ENCODE results near the gene LEKR1. TPM values are rescaled to one million over a fixed set of nuclear protein-coding genes. Genes with fewer than 3 reads are reported as not detected.

Gene LEKR1
- total RNA-seq, 2 donors from 2014 or later = 1.0 to 1.1 TPM

DNA sequence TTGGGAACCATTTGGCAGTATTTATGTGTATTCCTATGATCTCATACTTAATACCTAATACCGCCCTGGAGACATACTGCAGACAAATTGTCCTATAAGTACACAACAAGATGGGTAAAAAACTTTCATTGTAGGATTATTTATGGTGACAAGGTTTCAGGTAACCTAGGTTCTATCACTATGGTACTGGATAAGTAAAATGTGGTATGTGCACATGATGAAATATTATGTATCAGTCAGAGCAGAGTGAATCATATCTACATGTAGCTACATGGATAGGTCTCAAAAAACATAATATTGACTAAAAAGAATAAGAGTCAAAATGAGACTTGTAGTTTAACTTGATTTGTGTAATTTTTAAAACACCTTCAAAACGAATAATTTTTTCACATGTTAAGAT, 147.8 kb downstream of the LEKR1 start:
- H3K36me3 Mint-ChIP-seq = no peaks in the 10 kb centered on the region
- ATAC-seq (peak; percentile 41 to 81), DNase-seq (ENCODE audit: low spot score in 2 of 2) (no peak)
- H3K9me3 Mint-ChIP-seq = no peaks in the 10 kb centered on the region
- H3K27ac Mint-ChIP-seq = no peak overlapping the region

DNA sequence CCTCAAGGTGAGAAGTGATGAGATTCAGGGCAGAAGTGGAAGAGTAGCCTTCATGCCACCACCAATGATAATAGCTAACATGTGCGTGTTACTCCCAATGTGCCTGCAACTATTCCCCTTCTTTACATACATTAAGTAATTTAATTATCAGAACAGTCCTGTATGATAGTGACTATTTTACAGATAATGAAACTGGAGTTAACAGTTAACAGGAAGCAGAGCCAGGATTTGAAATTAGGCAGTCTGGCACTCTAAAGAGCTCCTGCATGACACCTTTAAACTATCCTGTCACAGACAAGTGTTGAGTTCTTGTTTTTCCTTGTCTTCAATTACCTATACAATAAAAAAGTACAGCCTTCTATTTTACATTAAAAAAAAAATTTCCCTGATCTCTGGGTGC, 148.8 kb downstream of the LEKR1 start:
- no peaks in the 10 kb centered on the region for H3K9me3 Mint-ChIP-seq
- ATAC-seq (no peak), DNase-seq (ENCODE audit: low spot score in 2 of 2) (no peak)
- no peak overlapping the region for H3K27ac Mint-ChIP-seq
- no peaks in the 10 kb centered on the region for H3K36me3 Mint-ChIP-seq

DNA sequence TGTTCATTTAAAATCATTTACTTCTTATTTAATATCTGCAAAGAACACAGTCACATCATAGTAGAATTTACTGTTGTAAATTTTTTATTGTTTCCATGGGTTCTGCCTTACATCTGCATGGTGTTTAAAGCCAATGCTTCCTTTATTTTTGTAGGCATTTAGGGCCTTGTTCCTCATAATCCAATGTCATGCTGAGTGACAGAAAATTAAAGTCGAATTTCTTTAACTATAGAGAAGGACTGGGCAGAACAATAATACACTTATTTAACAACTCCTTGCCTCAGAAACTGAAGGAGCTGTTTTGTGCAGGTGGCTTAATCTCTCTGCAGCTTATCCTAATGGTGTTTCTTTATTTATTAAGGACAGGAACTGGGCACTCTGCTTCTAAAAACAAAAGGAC, 149.6 kb downstream of the LEKR1 start:
- Mint-ChIP-seq H3K27ac (no peak overlapping the region), H3K36me3 (no peaks in the 10 kb centered on the region), H3K9me3 (no peaks in the 10 kb centered on the region)
- no peak for ATAC-seq
- no peak for DNase-seq (ENCODE audit: low spot score in 2 of 2)

DNA sequence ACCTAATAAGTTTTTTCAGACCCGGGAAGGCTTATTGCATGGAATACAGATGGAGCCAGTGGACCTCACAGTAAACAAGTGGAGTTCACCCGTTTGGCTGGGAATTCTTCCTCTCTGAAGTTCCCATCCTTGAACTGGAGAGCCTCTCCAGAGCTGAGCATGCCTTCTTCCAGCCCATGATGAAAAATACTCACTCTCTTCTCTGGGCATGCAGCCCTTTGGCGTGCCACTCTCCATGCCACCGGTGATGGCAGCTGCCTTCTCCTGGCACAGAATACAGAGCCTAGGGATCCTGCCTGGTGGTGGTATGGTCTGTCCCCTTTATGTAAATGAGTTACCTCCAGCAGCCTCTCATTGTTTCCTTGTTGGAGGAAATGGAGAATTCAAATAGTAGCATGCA, 150.8 kb downstream of the LEKR1 start:
- no peak overlapping the region for H3K27ac Mint-ChIP-seq
- DNase-seq (ENCODE audit: low spot score in 2 of 2) (no peak), ATAC-seq (no peak)
- H3K9me3 Mint-ChIP-seq = no peaks in the 10 kb centered on the region
- H3K36me3 Mint-ChIP-seq = no peaks in the 10 kb centered on the region

DNA sequence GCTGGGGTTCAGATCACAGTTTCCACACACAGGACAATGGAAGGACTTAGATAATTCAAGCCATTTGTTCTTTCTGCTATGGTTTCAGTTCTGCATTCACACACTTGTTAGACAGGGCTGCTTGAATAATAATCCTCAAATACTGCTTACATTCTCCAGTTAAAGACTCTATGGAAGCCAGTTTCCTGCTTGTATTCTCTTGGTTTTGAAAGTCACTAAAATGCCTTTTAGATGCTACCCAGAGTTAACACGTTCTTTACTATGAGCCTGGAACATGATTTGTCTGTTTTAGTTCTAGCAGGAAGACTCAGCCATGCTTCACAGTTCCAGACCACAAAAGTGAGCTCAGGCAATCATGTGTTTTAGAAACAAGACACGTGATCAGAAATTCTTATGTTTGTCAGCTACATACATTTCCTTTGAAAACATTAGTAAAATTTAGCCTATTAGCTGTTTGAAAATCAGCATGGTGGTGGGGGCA, 152.4 kb downstream of the LEKR1 start:
- DNase-seq (ENCODE audit: low spot score in 2 of 2) (no peak), ATAC-seq (no peak)
- Mint-ChIP-seq H3K36me3 (no peaks in the 10 kb centered on the region), H3K9me3 (no peaks in the 10 kb centered on the region), H3K27ac (peak overlapping the region; percentile 19 to 55)

DNA sequence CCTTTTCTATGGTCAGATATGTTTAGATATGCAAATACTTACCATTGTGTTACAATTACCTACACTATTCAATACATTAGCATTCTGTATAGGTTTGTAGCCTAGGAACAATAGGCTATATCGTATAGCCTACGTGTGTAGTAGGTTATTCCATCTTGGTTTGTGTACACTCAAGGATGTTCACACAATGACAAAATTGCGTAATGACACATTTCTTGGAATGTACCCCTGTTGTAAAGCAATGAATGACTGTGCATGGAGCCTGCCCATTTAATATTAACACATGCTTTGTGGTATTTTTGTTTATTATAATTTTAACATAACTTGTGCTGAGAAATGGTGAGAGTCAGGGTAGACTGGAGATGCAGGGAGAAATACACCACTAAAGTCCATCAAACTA, 154.9 kb downstream of the LEKR1 start:
- ATAC-seq (no peak), DNase-seq (ENCODE audit: low spot score in 2 of 2) (no peak)
- H3K27ac Mint-ChIP-seq = no peak overlapping the region
- H3K9me3 Mint-ChIP-seq = no peaks in the 10 kb centered on the region
- H3K36me3 Mint-ChIP-seq = no peaks in the 10 kb centered on the region

DNA sequence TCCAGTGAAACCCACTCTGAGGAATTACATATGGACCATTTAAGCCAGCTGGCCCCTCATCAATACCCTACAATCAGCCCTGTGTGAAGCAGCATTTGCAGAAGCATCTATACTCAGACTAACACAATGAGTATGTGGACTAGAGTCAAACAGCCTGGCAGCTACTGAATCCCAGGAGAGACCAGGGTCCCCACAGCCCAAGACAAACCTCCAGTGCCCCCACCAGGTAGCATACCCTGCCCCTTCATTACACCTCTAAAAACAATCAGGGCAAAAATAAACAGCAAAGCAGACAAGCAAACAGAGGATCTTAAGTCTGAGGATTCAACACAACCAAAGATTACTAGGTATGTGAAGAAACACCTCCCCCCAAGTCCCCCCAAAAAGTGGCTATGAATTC, 157.4 kb downstream of the LEKR1 start:
- no peaks in the 10 kb centered on the region for H3K36me3 Mint-ChIP-seq
- DNase-seq (ENCODE audit: low spot score in 2 of 2) = no peak
- no peak for ATAC-seq
- H3K9me3 Mint-ChIP-seq = no peaks in the 10 kb centered on the region
- H3K27ac Mint-ChIP-seq = no peak overlapping the region

DNA sequence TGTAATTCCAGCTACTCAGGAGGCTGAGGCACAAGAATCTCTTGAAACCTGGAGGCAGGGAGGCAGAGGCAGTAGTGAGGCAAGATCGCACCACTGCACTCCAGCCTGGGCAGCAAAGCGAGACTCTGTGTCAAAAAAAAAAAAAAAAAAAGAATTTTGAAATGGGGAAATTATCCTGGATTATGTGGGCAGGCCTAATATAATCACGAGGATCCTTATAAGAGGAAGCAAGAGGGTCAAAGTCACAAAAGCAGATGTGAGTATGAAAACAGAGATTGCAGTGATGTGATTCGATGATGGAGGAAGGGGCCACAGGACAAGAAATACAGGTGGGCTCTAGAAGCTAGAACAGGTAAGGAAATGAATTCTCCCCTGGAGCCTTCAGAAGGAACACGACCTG, 159.6 kb downstream of the LEKR1 start:
- Mint-ChIP-seq H3K27ac (no peak overlapping the region), H3K36me3 (no peaks in the 10 kb centered on the region), H3K9me3 (no peaks in the 10 kb centered on the region)
- DNase-seq (ENCODE audit: low spot score in 2 of 2) (no peak), ATAC-seq (no peak)

DNA sequence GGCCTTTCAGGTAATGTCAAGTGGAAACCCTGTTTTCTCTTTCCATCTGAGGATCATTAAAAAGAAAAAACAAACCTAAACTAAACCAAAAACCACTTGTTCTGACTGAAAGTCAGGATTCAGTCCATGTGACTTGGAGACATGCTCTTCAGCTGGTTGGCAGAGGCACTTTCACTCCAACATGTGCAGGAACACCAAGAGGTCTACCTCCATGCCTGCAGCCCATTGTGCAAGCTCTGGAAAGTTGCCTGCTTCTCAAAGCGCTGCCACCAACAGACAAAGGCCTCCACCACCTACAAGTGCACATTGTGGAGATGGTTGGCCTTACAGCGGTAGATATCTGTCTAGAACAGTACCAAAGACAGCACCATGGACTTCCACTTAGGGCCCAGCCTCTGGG, 161.8 kb downstream of the LEKR1 start:
- Mint-ChIP-seq H3K9me3 (no peaks in the 10 kb centered on the region), H3K27ac (no peak overlapping the region), H3K36me3 (no peaks in the 10 kb centered on the region)
- ATAC-seq (no peak), DNase-seq (ENCODE audit: low spot score in 2 of 2) (no peak)

DNA sequence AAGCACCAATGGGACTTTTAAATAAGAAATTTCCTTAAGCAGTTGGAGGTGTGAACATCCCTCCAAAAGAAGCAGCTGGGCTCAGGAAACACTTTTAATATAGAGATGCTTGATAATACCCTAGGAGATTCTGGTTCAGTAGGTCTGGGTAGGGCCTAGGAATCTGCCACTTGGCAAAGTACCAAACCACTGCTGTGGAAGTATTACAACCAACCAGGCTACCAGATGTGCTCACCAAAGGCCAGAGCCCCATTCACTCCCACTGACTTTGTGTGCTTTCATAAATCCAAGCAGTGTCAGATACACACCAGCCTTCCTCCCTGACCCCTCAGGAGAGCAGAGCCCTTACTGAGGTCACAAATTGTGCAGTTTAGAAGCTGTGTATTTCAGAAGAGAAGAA, 171.2 kb downstream of the LEKR1 start:
- peak overlapping the region in 1 of 2 donors; percentile 26 for H3K27ac Mint-ChIP-seq
- ATAC-seq = no peak

DNA sequence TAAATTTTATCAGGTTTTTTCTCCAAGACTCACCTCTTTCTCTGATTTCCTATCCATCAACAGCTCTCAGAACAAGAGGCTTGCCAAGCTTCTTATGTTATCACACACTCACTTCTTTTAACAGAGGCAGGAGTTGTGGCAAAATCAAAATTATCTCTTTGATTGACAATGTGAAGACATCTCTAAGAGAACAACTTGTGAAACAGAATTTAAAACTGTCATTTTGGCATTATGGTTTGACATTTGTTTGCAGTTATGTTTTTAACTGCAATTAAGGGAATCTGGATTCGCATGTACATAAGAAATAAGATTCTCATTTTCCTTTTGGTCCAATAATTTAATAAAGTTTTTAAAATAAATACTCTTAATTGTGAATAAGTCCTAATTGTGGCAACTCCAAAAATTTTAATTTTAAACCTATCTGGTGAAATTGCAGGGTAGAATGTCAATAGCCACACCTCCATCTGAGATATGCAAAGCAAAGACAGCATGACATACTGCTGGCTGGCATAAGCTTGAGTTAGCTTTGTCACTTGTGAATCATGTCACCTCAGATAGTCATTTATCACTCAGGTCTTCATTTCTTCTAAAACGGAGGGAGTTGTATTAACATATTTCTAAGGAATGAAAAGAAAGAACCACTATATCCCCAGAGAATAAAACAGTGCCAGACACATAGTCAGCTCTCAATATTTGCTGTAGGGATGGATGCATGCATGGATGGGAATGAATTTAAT, 175.2 kb downstream of the LEKR1 start:
- H3K36me3 Mint-ChIP-seq = no peaks in the 10 kb centered on the region
- ATAC-seq = no peak
- DNase-seq (ENCODE audit: low spot score in 2 of 2) = no peak
- no peak overlapping the region for H3K27ac Mint-ChIP-seq
- no peaks in the 10 kb centered on the region for H3K9me3 Mint-ChIP-seq

More for the DNA sequence above, 171.2 kb downstream of the LEKR1 start:
- Mint-ChIP-seq H3K36me3 (no peaks in the 10 kb centered on the region), H3K9me3 (no peaks in the 10 kb centered on the region)
- DNase-seq (ENCODE audit: low spot score in 2 of 2) = no peak

DNA sequence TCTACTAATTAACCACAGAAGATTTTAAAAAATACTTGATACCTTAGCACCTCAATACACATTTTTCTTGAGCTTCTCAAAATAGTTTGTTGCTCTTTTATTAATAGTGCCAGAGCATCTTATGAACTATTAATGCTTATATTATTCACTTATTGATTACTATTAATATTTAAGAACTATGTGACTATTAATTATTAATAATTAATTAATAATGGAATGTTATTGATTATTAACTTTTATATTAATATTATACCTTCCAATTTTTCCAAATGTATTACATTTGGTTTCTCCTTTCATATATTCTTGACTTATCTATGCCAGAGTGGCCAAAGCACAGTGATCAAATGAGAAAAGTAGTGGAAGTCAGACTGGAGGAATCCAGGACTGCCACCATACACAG, 195.5 kb downstream of the LEKR1 start:
- Mint-ChIP-seq H3K27ac (peak overlapping the region in 1 of 2 donors; percentile 42), H3K36me3 (no peaks in the 10 kb centered on the region), H3K9me3 (no peaks in the 10 kb centered on the region)
- DNase-seq (ENCODE audit: low spot score in 2 of 2) (no peak), ATAC-seq (no peak)

DNA sequence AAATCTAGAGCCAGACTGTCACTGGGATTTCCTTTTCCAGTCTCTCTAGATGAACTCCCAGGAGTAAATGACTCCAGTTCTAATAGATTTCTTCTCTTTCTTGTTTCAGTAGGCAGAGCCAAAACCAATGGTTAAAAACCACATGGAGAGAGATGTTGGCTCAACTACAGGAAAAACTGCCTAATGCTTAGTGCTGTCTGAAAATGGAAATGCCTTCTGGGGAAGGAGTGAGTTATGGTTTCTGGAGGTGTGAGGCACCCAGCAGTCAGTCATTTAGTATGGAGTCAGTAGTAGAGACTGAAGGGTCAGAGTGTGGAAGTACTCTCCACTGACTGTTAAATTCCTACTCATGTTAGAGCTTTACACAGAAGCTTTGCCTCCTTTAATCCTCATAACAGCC, 197.1 kb downstream of the LEKR1 start:
- Mint-ChIP-seq H3K27ac (no peak overlapping the region), H3K36me3 (no peaks in the 10 kb centered on the region), H3K9me3 (no peaks in the 10 kb centered on the region)
- no peak for DNase-seq (ENCODE audit: low spot score in 2 of 2)
- ATAC-seq = peak in 1 of 2 donors; percentile 24

DNA sequence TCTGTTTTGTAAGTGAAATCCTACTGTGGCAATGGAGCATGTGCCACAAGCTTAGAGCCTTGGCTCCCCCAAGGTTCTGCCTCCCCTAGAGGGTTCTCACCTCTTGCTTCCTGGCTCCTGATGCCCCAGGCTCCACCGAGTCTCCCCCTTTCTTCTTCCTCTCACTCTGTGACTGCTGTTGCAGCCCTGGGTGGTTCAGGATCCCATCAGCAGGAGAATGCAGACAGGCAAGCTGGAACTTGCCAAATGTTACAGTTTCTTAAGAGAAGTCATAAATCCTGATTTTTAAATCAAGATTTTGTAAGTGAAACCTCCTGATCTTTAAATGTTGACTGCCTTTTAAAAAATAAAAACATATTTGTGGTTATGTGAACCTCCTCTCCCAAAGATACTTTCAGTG, 199.9 kb downstream of the LEKR1 start:
- DNase-seq (ENCODE audit: low spot score in 2 of 2) (no peak), ATAC-seq (no peak)
- H3K36me3 Mint-ChIP-seq = no peaks in the 10 kb centered on the region
- no peak overlapping the region for H3K27ac Mint-ChIP-seq
- H3K9me3 Mint-ChIP-seq = no peaks in the 10 kb centered on the region

DNA sequence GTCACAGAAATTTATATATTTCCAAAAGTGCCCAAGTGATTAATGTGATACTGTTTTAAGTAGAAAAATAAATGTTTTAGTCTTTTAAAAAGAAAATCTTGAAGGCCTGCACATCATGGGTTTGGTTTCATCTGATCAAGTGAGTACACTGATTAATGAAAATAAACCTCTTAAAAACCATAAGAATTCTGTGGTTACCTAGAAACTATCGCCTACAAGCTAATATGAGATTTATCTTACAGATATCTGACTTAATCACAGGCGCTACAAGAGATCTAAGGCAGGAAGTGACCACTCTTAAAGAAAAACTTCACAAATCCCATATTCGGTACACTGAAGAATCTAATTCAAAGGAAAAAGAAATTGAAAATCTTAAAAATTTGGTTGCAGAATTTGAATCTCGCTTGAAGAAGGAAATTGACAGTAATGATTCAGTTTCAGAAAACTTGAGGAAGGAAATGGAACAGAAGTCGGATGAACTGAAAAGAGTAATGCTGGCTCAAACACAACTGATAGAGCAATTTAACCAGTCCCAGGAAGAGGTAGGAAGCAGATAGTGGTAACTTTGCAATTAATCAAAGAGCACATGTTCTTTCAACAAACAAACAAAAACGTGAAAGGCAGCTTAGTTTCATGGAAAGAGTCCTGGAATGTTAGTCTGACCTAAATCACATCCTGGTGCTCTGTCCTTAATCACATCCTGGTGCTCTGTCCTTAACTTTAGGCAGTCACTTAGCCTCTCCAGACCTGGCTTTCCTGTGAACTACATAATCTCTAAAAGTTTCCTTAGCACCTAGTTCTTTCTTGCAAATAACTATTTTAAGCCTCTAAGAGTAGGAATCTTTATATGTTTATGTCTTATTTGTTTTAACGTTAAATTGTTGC, 201.9 kb downstream of the LEKR1 start:
- no peaks in the 10 kb centered on the region for H3K9me3 Mint-ChIP-seq
- H3K27ac Mint-ChIP-seq = no peak overlapping the region
- no peaks in the 10 kb centered on the region for H3K36me3 Mint-ChIP-seq
- DNase-seq (ENCODE audit: low spot score in 2 of 2) (no peak), ATAC-seq (no peak)

DNA sequence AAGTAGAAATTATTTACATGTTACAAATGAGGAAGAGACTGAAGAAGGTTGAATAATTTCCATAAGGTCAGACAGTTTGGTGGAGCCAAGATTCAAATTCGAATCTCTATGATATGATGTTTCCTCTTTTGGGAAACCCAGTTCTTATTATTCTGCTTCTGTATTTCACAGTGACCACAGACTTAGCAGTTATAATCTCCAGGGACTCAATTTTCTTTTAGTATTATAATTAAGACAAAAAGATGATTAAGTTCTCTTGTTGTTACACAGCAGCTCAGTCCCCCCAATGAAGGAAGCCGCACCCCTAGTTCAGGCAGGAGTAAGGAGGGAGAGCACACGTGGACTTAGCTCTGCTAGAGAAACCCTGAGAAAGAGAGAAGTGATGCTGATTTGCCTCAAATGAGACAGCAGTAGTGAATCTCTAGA, 203.2 kb downstream of the LEKR1 start:
- DNase-seq (ENCODE audit: low spot score in 2 of 2) (no peak), ATAC-seq (no peak)
- Mint-ChIP-seq H3K9me3 (no peaks in the 10 kb centered on the region), H3K36me3 (no peaks in the 10 kb centered on the region), H3K27ac (no peak overlapping the region)

DNA sequence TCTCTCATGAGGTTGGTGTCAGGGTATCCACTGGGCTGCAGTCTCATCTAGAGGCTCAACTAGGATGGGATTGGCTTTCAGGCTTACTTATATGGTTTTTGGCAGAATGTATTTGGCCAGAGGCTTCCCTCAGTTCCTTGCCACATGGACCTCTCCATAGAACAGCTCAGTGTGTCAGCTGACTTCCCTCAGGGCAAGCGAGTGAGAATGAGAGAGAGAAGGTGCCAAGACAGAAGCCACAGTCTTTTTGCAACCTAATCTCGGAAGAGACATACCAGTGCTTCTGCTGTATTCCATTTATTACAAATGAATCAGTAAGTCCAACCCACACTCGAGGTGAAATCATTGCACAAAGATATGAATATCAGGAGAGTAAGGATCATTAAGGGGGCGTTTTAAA, 204.6 kb downstream of the LEKR1 start:
- no peak for DNase-seq (ENCODE audit: low spot score in 2 of 2)
- H3K27ac Mint-ChIP-seq = no peak overlapping the region
- no peaks in the 10 kb centered on the region for H3K9me3 Mint-ChIP-seq
- no peaks in the 10 kb centered on the region for H3K36me3 Mint-ChIP-seq
- no peak for ATAC-seq

DNA sequence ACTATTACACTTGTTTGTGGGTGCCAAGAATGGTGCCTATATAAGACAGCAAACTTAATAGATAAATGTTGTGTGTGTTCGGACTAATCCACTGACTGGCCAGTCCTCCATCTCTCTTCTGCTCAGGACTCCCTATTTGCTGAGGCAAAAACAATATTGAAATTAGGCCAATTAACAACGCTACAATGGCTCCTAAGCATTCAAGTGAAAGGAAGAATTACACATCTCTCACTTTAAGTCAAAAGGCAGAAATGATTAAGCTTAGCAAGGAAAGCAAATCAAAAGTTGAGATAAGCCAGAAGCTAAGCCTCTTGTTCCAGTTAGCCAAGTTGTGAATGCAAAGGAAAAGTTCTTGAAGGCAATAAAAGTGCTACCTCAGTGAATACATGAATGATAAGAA, 206.8 kb downstream of the LEKR1 start:
- peak in 1 of 2 donors; percentile 78 for ATAC-seq
- no peak for DNase-seq (ENCODE audit: low spot score in 2 of 2)
- Mint-ChIP-seq H3K9me3 (no peaks in the 10 kb centered on the region), H3K36me3 (no peaks in the 10 kb centered on the region), H3K27ac (no peak overlapping the region)

Measured in activated naive CD4-positive, alpha-beta T cell treated with anti-CD3 and anti-CD28 coated beads, Interleukin-2, amount 50 U/mL, for 72 hours (primary cell).